ENCODE measurements around the gene TBC1D22A.

DNA sequence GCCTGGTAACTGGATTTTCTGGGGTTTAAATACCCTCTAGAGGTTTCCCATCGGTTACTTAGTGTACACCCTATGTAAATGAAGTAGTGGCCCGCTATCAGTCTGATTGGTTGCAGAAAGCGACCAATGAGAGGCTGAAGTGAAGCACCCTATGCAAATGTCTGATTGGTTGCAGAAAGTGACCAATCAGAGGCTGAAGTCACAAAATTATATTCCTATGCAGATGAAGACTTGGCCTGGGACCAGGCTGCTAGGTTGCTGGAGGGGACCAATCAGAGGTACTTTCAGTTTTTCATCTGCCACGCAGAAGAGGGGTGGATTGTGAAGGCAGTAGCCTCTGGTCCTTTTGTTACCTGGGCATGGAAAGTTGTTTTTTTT is 134.8 kb downstream of the TBC1D22A start:
- TF ChIP-seq, protein P1, sequence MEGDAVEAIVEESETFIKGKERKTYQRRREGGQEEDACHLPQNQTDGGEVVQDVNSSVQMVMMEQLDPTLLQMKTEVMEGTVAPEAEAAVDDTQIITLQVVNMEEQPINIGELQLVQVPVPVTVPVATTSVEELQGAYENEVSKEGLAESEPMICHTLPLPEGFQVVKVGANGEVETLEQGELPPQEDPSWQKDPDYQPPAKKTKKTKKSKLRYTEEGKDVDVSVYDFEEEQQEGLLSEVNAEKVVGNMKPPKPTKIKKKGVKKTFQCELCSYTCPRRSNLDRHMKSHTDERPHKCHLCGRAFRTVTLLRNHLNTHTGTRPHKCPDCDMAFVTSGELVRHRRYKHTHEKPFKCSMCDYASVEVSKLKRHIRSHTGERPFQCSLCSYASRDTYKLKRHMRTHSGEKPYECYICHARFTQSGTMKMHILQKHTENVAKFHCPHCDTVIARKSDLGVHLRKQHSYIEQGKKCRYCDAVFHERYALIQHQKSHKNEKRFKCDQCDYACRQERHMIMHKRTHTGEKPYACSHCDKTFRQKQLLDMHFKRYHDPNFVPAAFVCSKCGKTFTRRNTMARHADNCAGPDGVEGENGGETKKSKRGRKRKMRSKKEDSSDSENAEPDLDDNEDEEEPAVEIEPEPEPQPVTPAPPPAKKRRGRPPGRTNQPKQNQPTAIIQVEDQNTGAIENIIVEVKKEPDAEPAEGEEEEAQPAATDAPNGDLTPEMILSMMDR (IDR thresholded peaks at IDR 0.05): no peak
- TF ChIP-seq POLR2A (IDR thresholded peaks at IDR 0.05): no peak

Data from Peyer's patch (tissue), 4 donors.